ENCODE results near the gene BBS12.
A peak's percentile ranks its signal among the peaks of the same experiment; 100 is the strongest.

Gene BBS12

GRCh38 chr4:122759639-122760310 is 27.3 kb downstream of the BBS12 start:
- no peak for DNase-seq
- in situ Hi-C loops (cut with MboI; ENCODE audit: low pct_unique_long_range_greater_than_20kb, low sequenced_read_pairs): loop anchor here (25.0 kb wide), 1 partner anchor 153 kb away; the partner anchor contains the start of gene NUDT6

- peak; percentile 67 for DNase-seq
- in situ Hi-C loops (cut with MboI; ENCODE audit: low pct_unique_long_range_greater_than_20kb, low sequenced_read_pairs): loop anchor here (25.0 kb wide), 1 partner anchor 150 kb away; the partner anchor contains the start of gene NUDT6
Measured at GRCh38 chr4:122762520-122762919, 30.0 kb downstream of the BBS12 start.

GRCh38 chr4:122762966-122763716 is 30.6 kb downstream of the BBS12 start:
- no peak for DNase-seq
- in situ Hi-C loops (cut with MboI; ENCODE audit: low pct_unique_long_range_greater_than_20kb, low sequenced_read_pairs): loop anchor here (25.0 kb wide), 1 partner anchor 149 kb away; the partner anchor contains the start of gene NUDT6

DNA sequence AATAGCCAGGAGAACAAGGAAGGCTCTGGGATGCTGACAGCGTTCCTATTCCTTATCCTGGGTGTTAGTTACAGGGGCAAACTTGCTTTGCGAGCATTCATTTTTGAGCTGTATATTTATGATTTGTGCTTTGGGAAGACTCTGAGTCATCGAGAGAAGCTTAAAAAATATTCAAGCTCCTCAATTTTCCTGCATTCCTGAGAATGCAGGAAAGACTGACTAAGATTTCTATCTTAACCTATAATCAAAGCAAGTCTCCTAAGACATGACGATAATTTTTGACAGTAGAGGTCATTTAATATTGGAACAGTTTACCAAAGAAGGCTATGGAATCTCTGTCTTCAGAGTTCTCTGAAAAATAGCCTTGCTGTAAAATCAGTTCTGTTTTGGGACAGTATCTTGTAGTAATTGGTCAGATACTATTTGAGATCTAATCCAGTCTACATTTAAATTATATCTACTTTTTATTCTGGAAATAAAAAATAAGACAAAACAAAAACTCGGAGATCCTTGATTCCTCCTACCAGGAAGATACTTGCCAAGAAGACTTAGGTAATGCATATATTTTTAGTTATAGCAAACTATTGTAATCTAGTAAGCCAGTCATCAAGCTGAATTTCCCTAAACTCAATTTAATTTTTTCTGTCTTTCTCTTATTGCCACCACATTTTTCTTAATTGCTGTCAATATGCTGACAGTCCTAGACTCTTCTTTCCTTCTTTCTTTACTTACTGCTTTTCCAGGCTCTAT is 31.7 kb downstream of the BBS12 start:
- in situ Hi-C loops (cut with MboI; ENCODE audit: low pct_unique_long_range_greater_than_20kb, low sequenced_read_pairs): loop anchor here (25.0 kb wide), 1 partner anchor 148 kb away; the partner anchor contains the start of gene NUDT6
- no peak for DNase-seq

GRCh38 chr4:122764821-122765215 is 32.3 kb downstream of the BBS12 start:
- in situ Hi-C loops (cut with MboI; ENCODE audit: low pct_unique_long_range_greater_than_20kb, low sequenced_read_pairs): loop anchor here (25.0 kb wide), 1 partner anchor 147 kb away; the partner anchor contains the start of gene NUDT6

GRCh38 chr4:122765692-122766352 is 33.3 kb downstream of the BBS12 start:
- no peak for DNase-seq
- in situ Hi-C loops (cut with MboI; ENCODE audit: low pct_unique_long_range_greater_than_20kb, low sequenced_read_pairs): loop anchor here (25.0 kb wide), 1 partner anchor 146 kb away; the partner anchor contains the start of gene NUDT6

More at GRCh38 chr4:122764821-122765215, 32.3 kb downstream of the BBS12 start:
- DNase-seq: no peak

GRCh38 chr4:122766353-122766705 is 33.8 kb downstream of the BBS12 start:
- DNase-seq: no peak
- in situ Hi-C loops (cut with MboI; ENCODE audit: low pct_unique_long_range_greater_than_20kb, low sequenced_read_pairs): loop anchor here (25.0 kb wide), 1 partner anchor 146 kb away; the partner anchor contains the start of gene NUDT6

- no peak for DNase-seq
- in situ Hi-C loops (cut with MboI; ENCODE audit: low pct_unique_long_range_greater_than_20kb, low sequenced_read_pairs): loop anchor here (25.0 kb wide), 1 partner anchor 145 kb away; the partner anchor contains the start of gene NUDT6
Measured at GRCh38 chr4:122766950-122767349, 34.4 kb downstream of the BBS12 start.

GRCh38 chr4:122771724-122772123 is 39.2 kb downstream of the BBS12 start:
- in situ Hi-C loops (cut with MboI; ENCODE audit: low pct_unique_long_range_greater_than_20kb, low sequenced_read_pairs): loop anchor here (25.0 kb wide), 1 partner anchor 141 kb away; the partner anchor contains the start of gene NUDT6

DNA sequence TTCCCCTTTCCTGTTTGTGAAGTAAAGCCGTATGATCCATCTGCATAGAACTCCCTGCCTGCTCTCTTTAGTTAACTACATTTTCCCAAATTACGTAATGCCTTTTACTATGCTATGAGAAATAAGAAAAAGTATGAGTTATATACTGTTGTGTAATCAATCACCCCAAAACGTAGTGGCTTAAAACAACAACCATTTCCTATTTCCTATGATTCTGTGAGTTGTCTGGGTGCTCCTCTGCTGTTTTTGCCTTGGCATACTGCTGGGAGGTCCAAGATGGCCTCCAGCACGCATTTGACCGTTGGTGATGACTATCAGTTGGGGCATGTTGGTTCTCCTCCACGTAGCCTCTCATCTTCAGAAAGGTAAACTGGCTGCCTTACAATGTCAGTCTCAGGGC is 39.8 kb downstream of the BBS12 start:
- DNase-seq: no peak
- in situ Hi-C loops (cut with MboI; ENCODE audit: low pct_unique_long_range_greater_than_20kb, low sequenced_read_pairs): loop anchor here (25.0 kb wide), 1 partner anchor 140 kb away; the partner anchor contains the start of gene NUDT6

More at GRCh38 chr4:122771724-122772123, 39.2 kb downstream of the BBS12 start:
- DNase-seq: no peak

DNA sequence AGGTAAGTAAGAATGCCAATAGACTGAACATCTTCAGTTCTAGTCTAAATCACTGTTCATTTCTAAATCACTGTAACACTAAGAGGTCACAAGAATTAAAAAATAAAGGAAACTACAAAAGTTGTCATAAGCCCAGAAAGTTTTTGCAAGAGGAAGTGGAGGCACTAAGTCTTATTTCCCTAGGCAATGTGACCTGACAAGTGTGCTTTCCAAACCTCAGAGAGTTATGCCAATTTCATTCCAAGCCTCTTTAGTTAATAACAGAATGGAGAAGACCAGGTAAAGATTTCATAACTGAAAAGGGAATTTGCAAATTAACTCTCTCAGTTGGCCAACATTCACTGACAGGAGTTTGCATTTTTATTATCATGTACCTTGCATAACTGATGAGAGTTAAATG is 40.5 kb downstream of the BBS12 start:
- in situ Hi-C loops (cut with MboI; ENCODE audit: low pct_unique_long_range_greater_than_20kb, low sequenced_read_pairs): loop anchor here (25.0 kb wide), 1 partner anchor 139 kb away; the partner anchor contains the start of gene NUDT6
- no peak for DNase-seq

GRCh38 chr4:122775039-122775438 is 42.5 kb downstream of the BBS12 start:
- no peak for DNase-seq
- in situ Hi-C loops (cut with MboI; ENCODE audit: low pct_unique_long_range_greater_than_20kb, low sequenced_read_pairs): no loop called here

DNA sequence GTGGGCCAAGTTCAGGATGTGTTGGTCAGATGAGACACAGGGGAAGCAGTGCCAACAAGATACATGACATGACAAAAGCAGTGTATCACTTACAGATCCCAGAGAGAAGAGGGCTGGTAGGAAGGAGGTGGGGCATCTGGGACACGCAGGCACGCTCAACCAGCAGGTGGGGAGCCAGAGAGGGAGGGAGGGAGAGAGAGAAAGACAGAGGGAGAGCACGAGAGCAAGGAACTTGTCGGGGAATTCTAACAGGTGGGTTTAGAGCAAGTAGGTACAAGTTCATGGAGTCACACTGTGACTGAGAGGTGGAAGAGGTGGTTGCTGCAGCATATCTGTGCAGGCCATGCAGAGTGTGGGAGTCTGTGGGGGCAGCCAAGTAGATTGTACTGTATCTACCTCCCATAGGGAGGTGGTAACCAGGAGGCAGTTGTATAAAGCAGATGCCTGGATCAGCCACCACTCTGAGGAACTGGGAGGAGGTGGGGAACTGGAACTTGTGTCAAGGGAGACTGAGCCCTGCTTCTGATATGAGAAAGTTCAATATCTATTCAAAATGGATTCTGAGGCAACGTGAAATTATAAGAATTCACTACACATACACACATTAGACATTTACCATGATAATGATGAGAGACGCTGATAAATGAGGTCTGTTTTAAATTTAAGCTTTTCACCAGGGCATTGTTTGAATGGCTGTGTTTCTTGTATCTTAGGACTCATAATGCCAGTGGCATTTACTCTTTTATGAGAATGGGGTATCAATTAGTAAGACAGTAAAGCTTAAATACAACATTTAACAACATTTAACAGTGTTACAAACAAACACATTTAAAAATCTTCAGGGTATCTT is 43.7 kb downstream of the BBS12 start:
- in situ Hi-C loops (cut with MboI; ENCODE audit: low pct_unique_long_range_greater_than_20kb, low sequenced_read_pairs): no loop called here
- DNase-seq: no peak

GRCh38 chr4:122776916-122777315 is 44.4 kb downstream of the BBS12 start:
- in situ Hi-C loops (cut with MboI; ENCODE audit: low pct_unique_long_range_greater_than_20kb, low sequenced_read_pairs): no loop called here
- no peak for DNase-seq

DNA sequence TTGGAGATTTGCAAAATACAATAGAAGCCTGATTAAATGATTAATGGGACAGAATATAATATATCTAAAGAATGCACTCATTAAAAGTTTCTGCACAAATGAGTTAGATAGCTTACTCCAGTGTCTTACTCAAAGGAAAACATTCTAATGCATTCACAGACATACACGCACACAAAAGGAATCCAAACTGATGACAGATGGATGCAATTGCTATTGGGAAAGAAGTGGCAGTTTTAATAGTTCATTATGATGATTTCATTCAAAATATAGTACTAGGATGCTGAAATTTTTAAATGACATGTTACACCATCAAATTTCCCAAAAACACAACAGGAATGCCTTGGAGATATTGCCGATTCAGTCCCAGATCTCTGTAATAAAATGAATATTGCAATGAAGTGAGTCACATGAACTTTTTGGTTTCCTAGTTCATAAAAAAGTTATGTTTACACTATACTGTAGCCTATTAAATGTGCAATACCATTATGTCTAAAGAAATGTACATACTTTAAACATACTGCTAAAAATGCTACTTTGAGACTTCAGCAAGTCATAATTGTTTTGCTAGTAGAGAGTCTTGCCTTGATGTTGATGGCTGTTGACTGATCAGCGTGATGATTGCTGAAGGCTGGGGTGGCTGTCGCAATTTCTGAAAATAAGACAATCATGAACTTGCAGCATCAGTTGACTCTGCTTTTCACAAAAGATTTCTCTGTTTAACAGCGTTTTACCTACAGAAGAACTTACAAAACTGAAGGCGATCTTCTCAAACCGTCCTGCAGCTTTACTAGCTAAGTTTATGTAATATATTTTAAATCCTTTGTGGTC is 45.6 kb downstream of the BBS12 start:
- no peak for DNase-seq
- in situ Hi-C loops (cut with MboI; ENCODE audit: low pct_unique_long_range_greater_than_20kb, low sequenced_read_pairs): no loop called here

DNA sequence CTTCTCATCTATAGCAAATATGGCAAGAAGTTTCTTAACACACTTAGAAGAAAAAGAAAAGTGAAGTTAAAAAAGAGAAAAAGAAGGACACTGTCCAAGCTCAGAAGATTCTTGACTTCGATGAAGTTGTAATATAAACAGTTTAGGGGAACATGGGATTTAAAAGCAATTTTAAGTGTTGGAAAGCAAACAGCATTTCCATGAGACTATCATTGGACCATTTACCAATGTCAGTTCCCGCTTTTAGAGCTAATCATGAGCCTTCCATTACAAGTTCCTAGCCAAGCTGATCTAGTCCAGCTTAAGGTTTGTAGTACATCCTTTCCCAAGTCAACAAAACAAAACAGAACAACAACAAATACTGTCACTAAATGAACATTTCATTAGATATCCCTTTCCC is 49.0 kb downstream of the BBS12 start:
- in situ Hi-C loops (cut with MboI; ENCODE audit: low pct_unique_long_range_greater_than_20kb, low sequenced_read_pairs): no loop called here

More for the DNA sequence above, 49.0 kb downstream of the BBS12 start:
- DNase-seq: no peak

Measured in KBM-7 (cell line).